WTC11 (cell line): ENCODE measurements around the gene GNG11. TPM values are rescaled to one million over a fixed set of nuclear protein-coding genes. Genes with fewer than 3 reads are reported as not detected.

Experiments
- ATAC-seq: fragments of 200-7000 bp; cut with Tn5 transposase; 2 replicates; pipeline ENCODE4 v1.10.0; 2021; ENCODE audit warnings: mild to moderate bottlenecking, moderate library complexity
- CTCF ChIA-PET: fragments of 300-600 bp; sonication (Branson Sonifier 250); formaldehyde crosslinking; loops from one replicate; lab custom pipeline; 2021; ENCODE audit warnings: antibody characterized with exemption; lab: Charles Lee
- POLR2A ChIA-PET: fragments of 350-600 bp; sonication (Branson Sonifier 250); formaldehyde crosslinking; loops from one replicate; lab custom pipeline; 2021; ENCODE audit warnings: antibody characterized with exemption; lab: Charles Lee
- DNase-seq: peaks from one replicate; pipeline ENCODE4 v3.0.0; 2021; ENCODE audit warnings: low spot score
- H3K27ac Mint-ChIP-seq: 2 replicates; pipeline ENCODE4 v1.8.0; 2021; ENCODE audit warnings: mixed read lengths
- H3K27me3 Mint-ChIP-seq: 2 replicates; pipeline ENCODE4 v1.8.0; 2021; ENCODE audit warnings: low read depth, mild to moderate bottlenecking, moderate library complexity, mixed read lengths
- H3K36me3 Mint-ChIP-seq: 2 replicates; pipeline ENCODE4 v1.8.0; 2021; ENCODE audit warnings: mixed read lengths
- H3K4me1 Mint-ChIP-seq: 2 replicates; pipeline ENCODE4 v1.8.0; 2022; ENCODE audit warnings: mixed read lengths
- H3K4me3 Mint-ChIP-seq: 2 replicates; pipeline ENCODE4 v1.8.0; 2021; ENCODE audit warnings: mild to moderate bottlenecking, moderate library complexity, mixed read lengths
- H3K9me3 Mint-ChIP-seq: 2 replicates; pipeline ENCODE4 v1.8.0; 2021; ENCODE audit warnings: mixed read lengths
- ARID4B ChIP-seq: sonication (generic); formaldehyde crosslinking; IDR thresholded peaks from 2 replicates; pipeline ENCODE4 v1.8.0; 2023; ENCODE audit warnings: missing genetic modification reagents, mild to moderate bottlenecking, borderline replicate concordance
- ATF1 ChIP-seq: sonication (generic); formaldehyde crosslinking; IDR thresholded peaks from 2 replicates; pipeline ENCODE4 v1.8.1; 2023; ENCODE audit warnings: mild to moderate bottlenecking, moderate library complexity, missing genetic modification reagents
- CBFB ChIP-seq: sonication (generic); formaldehyde crosslinking; IDR thresholded peaks from 2 replicates; pipeline ENCODE4 v1.8.1; 2022; ENCODE audit warnings: mild to moderate bottlenecking, low read depth, missing genetic modification reagents
- CDX4 ChIP-seq: fragments of 250-450 bp; sonication (Bioruptor Pico); IDR thresholded peaks from 2 replicates; pipeline ENCODE4 v1.9.0; 2021; ENCODE audit warnings: moderate library complexity, mild to moderate bottlenecking, inconsistent platforms, borderline replicate concordance
- CREB1 ChIP-seq: sonication (generic); formaldehyde crosslinking; IDR thresholded peaks from 2 replicates; pipeline ENCODE4 v1.8.0; 2023; ENCODE audit warnings: mild to moderate bottlenecking, missing genetic modification reagents
- CREM ChIP-seq: sonication (generic); formaldehyde crosslinking; IDR thresholded peaks from 2 replicates; pipeline ENCODE4 v1.8.1; 2022; ENCODE audit warnings: mild to moderate bottlenecking, missing genetic modification reagents, moderate library complexity
- ELF4 ChIP-seq: sonication (generic); formaldehyde crosslinking; IDR thresholded peaks from 2 replicates; pipeline ENCODE4 v1.8.1; 2022; ENCODE audit warnings: low read depth, mild to moderate bottlenecking, moderate library complexity, missing genetic modification reagents
- ESRRA ChIP-seq: sonication (generic); formaldehyde crosslinking; IDR thresholded peaks from 2 replicates; pipeline ENCODE4 v1.8.1; 2022; ENCODE audit warnings: mild to moderate bottlenecking, missing genetic modification reagents, borderline replicate concordance
- HMGA2 ChIP-seq: fragments of 250-450 bp; sonication (Bioruptor Pico); IDR thresholded peaks from 2 replicates; pipeline ENCODE4 v1.4.0; 2021; ENCODE audit warnings: mild to moderate bottlenecking, moderate library complexity
- IRF1 ChIP-seq: sonication (generic); formaldehyde crosslinking; IDR thresholded peaks from 2 replicates; pipeline ENCODE4 v1.8.0; 2023; ENCODE audit warnings: missing genetic modification reagents
- JAZF1 ChIP-seq: fragments of 250-450 bp; sonication (Bioruptor Pico); IDR thresholded peaks from 2 replicates; pipeline ENCODE4 v1.9.0; 2021; ENCODE audit warnings: moderate library complexity, mild to moderate bottlenecking, inconsistent platforms
- JUN ChIP-seq: sonication (generic); formaldehyde crosslinking; IDR thresholded peaks from 2 replicates; pipeline ENCODE4 v1.8.0; 2023; ENCODE audit warnings: mild to moderate bottlenecking, missing genetic modification reagents
- RORB ChIP-seq: fragments of 250-450 bp; sonication (Bioruptor Pico); IDR thresholded peaks from 2 replicates; pipeline ENCODE4 v1.9.0; 2021; ENCODE audit warnings: mild to moderate bottlenecking
- SMAD4 ChIP-seq: sonication (generic); formaldehyde crosslinking; IDR thresholded peaks from 2 replicates; pipeline ENCODE4 v1.8.0; 2022; ENCODE audit warnings: mild to moderate bottlenecking, missing genetic modification reagents
- SOX15 ChIP-seq: fragments of 250-450 bp; sonication (Bioruptor Pico); IDR thresholded peaks from 2 replicates; pipeline ENCODE4 v1.9.0; 2021; ENCODE audit warnings: mild to moderate bottlenecking
- STAT6 ChIP-seq: sonication (generic); formaldehyde crosslinking; conservative IDR thresholded peaks from 2 replicates; pipeline ENCODE4 v1.8.1; 2023; ENCODE audit warnings: mild to moderate bottlenecking, low read depth, missing genetic modification reagents, moderate library complexity
- ZNF121 ChIP-seq: sonication (generic); formaldehyde crosslinking; IDR thresholded peaks from 2 replicates; pipeline ENCODE4 v1.8.0; 2023; ENCODE audit warnings: missing genetic modification reagents
- ZNF219 ChIP-seq: sonication (generic); formaldehyde crosslinking; IDR thresholded peaks from 2 replicates; pipeline ENCODE4 v1.8.0; 2023; ENCODE audit warnings: missing genetic modification reagents, mild to moderate bottlenecking, borderline replicate concordance
- ZNF232 ChIP-seq: sonication (generic); formaldehyde crosslinking; IDR thresholded peaks from 2 replicates; pipeline ENCODE4 v1.8.0; 2022; ENCODE audit warnings: mild to moderate bottlenecking, missing genetic modification reagents
- ZNF396 ChIP-seq: fragments of 250-450 bp; sonication (Bioruptor Pico); IDR thresholded peaks from 2 replicates; pipeline ENCODE4 v1.8.0; 2021; ENCODE audit warnings: mild to moderate bottlenecking, moderate library complexity, borderline replicate concordance
- ZNF425 ChIP-seq: fragments of 250-450 bp; sonication (Bioruptor Pico); conservative IDR thresholded peaks from 2 replicates; pipeline ENCODE4 v1.9.0; 2021; ENCODE audit warnings: mild to moderate bottlenecking
- total RNA-seq: library from RNA; stranded (reverse); gene quantifications from 3 replicates; pipeline ENCODE4 v1.2.3, GENCODE V29; 2021

The GNG11 gene
- total RNA-seq, 1 experiment from 2014 or later: 1.7 TPM

- ATAC-seq: no peak
- Mint-ChIP-seq H3K4me1 (no peaks in the 10 kb centered on the region), H3K9me3 (no peaks in the 10 kb centered on the region), H3K27me3 (no peaks in the 10 kb centered on the region), H3K4me3 (no peak overlapping the region), H3K27ac (no peak overlapping the region), H3K36me3 (no peaks in the 10 kb centered on the region)
- ChIA-PET POLR2A (no interaction called here), CTCF (interaction anchor here (0.9 kb wide), 1 partner anchor 516 kb away, joined by 5 read pairs; no protein-coding TSS in a partner anchor)
- no peak for DNase-seq
- TF ChIP-seq SMAD4 (CRISPR knock-in tag): no peak
- TF ChIP-seq ZNF121 (CRISPR knock-in tag): no peak
- no peak for TF ChIP-seq ESRRA
- TF ChIP-seq ARID4B (CRISPR knock-in tag): no peak
- TF ChIP-seq SOX15 (CRISPR knock-in tag): no peak
- no peak for TF ChIP-seq JAZF1 (CRISPR knock-in tag)
- no peak for TF ChIP-seq ZNF396
- TF ChIP-seq ZNF425 (CRISPR knock-in tag): no peak
- no peak for TF ChIP-seq ZNF232
- TF ChIP-seq STAT6 (CRISPR knock-in tag): no peak
- TF ChIP-seq IRF1 (CRISPR knock-in tag): no peak
- no peak for TF ChIP-seq CBFB (CRISPR knock-in tag)
- no peak for TF ChIP-seq ELF4 (CRISPR knock-in tag)
- no peak; the same call in 1 of the 2 replicates for TF ChIP-seq HMGA2 (CRISPR knock-in tag)
- no peak for TF ChIP-seq ZNF219 (CRISPR knock-in tag)
- TF ChIP-seq RORB (CRISPR knock-in tag): no peak
- TF ChIP-seq CREB1 (CRISPR knock-in tag): no peak
- no peak for TF ChIP-seq JUN (CRISPR knock-in tag)
Observed at GRCh38 chr7:93958651-93959050, 37.1 kb downstream of the GNG11 start.

GRCh38 chr7:93960986-93961385 lies 39.5 kb downstream of the GNG11 start:
- POLR2A ChIA-PET: no interaction called here
- no peaks in the 10 kb centered on the region for H3K36me3 Mint-ChIP-seq
- H3K27ac Mint-ChIP-seq: no peak overlapping the region
- H3K27me3 Mint-ChIP-seq: no peaks in the 10 kb centered on the region
- CTCF ChIA-PET: no interaction called here
- H3K9me3 Mint-ChIP-seq: no peaks in the 10 kb centered on the region
- H3K4me1 Mint-ChIP-seq: no peaks in the 10 kb centered on the region
- DNase-seq (no peak), ATAC-seq (no peak)
- no peak overlapping the region for H3K4me3 Mint-ChIP-seq
- no peak for TF ChIP-seq ATF1 (CRISPR knock-in tag)
- TF ChIP-seq CBFB (CRISPR knock-in tag): no peak
- no peak for TF ChIP-seq ESRRA
- no peak for TF ChIP-seq JUN (CRISPR knock-in tag)
- no peak for TF ChIP-seq HMGA2 (CRISPR knock-in tag)
- no peak for TF ChIP-seq ZNF232
- no peak for TF ChIP-seq CREM
- no peak for TF ChIP-seq ARID4B (CRISPR knock-in tag)
- no peak for TF ChIP-seq CDX4
